Stimulated activated CD8-positive, alpha-beta memory T cell treated with anti-CD3 and anti-CD28 coated beads, Interleukin-15, amount 100 ng/mL, for 48 hours (primary cell): Measurements from ENCODE around the gene CTSC.
"Not testable (repeated sequence)": the region's sequence is repeated elsewhere in the genome, so short reads cannot be mapped to it uniquely, and the experiment has no call there.

ENCODE experiments used
- DNase-seq, 2 donors: peaks; one replicate each; pipeline ENCODE4 v3.0.0-alpha.2; 2020; ENCODE audit warnings: low read depth in 2 of 2

Gene CTSC

GRCh38 chr11:88282747-88283515 is 54.6 kb downstream of the CTSC start:
- no peak for DNase-seq

GRCh38 chr11:88281317-88281712 is 56.2 kb downstream of the CTSC start:
- DNase-seq: no peak

- DNase-seq: no peak
Observed at GRCh38 chr11:88280673-88281316, 56.7 kb downstream of the CTSC start.

- DNase-seq: no peak
Observed at GRCh38 chr11:88277349-88277915, 60.1 kb downstream of the CTSC start.

GRCh38 chr11:88275636-88276035 is 61.9 kb downstream of the CTSC start:
- DNase-seq: no peak

- DNase-seq: no peak
Observed at GRCh38 chr11:88266919-88267318, 70.6 kb downstream of the CTSC start.

- DNase-seq: no peak
Observed at GRCh38 chr11:88266157-88266556, 71.4 kb downstream of the CTSC start.

- no peak for DNase-seq
Observed at GRCh38 chr11:88259431-88259830, 78.1 kb downstream of the CTSC start.

GRCh38 chr11:88252208-88252607 is 85.3 kb downstream of the CTSC start:
- DNase-seq: no peak

- no peak for DNase-seq
Observed at GRCh38 chr11:88250566-88251242, 86.8 kb downstream of the CTSC start.

GRCh38 chr11:88249706-88250105 is 87.8 kb downstream of the CTSC start:
- DNase-seq: no peak

- DNase-seq: no peak
Observed at GRCh38 chr11:88246696-88247095, 90.8 kb downstream of the CTSC start.

- DNase-seq: not testable (repeated sequence)
Observed at GRCh38 chr11:88245576-88245975, 92.0 kb downstream of the CTSC start.
